GM18502 (cell line): ENCODE results near the gene YWHAG.
"Not testable (repeated sequence)": the region's sequence is repeated elsewhere in the genome, so short reads cannot be mapped to it uniquely, and the experiment has no call there.

Experiments used
- ATAC-seq: cut with Tn5 transposase; IDR thresholded peaks from one replicate; pipeline ENCODE4 v1.9.1; 2021; ENCODE audit warnings: mild to moderate bottlenecking; ENCODE audit not compliant: unreplicated experiment, poor library complexity

YWHAG gene

DNA sequence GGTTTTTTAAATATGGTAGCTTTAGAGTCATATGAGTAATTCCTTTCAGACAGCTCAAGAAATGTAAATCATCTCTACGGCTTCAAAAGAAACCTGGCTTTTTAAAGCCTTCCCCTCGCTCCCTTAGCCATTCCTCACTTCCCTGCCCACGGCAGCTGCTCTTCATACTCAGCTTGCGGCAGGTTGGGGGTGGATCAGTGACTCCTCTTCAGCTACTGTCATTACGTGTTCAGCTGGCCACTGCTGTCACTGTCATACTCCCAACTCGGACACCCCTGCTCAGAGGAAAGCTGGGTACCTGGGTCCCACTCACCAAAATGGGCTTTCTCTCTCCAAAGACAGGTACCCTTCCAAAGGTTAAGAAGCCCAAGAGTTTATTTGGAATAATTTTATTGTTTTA lies 6.6 kb downstream of the YWHAG start:
- ATAC-seq, result no peak

DNA sequence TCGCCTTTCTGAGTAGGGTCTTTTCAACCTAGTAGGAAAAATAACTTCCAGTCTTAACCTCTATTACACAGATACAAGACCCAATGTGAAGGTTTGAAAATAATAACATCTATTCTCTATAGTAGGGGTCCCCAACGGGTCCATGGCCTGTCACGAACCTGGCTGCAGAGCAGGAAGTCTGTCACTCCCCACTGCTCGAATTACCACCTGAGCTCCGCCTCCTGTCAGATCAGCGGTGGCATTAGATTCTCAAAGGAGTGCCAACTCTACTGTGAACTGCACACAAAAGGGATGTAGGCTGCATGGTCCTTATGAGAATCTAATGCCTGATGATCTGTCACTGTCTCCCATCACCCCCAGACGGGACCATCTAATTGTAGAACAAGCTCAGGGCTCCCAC lies 7.4 kb downstream of the YWHAG start:
- no peak for ATAC-seq

DNA sequence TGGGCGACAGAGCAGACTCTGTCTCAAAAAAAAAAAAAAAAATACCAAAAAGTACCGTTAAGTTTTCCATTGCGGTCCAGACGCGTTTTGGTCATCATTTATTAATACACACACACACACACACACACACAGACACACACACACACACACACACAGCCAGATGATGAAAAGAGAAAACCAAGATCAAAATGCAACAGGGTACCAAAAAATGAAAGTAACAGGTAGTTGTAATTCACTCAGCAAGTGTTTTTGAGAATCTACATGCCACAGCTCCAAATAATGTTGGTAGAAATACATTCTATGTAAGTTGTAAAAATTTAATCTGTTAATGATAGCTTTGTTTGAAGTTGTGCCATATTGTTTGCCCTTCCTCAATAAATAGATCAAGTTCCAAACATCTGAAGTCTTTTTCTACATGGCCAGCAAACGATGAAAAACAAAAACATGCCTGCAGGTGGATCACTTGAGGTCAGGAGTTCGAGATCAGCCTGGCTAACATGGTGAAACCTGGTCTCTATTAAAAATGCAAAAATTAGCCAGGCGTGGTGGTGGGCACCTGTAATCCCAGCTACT lies 9.4 kb downstream of the YWHAG start:
- no peak for ATAC-seq

DNA sequence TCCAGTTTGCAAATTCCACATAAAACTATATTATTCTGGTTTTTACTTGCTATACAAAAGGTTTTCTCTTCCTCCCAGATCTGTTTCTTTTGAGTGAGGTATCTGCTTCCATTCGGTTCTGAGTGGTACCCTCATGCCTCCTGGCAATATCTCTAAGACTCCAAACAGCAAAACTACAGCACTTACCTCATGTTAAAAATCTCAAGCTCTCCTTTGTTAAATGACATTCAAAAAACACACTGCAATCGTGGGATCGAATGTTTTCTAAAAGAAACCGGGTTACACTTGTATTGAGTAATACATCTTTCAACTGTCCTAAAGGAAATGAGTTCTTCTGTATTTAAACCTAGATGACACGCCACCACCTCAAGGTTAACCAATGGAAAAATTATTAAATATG lies 11.1 kb downstream of the YWHAG start:
- ATAC-seq, result no peak

DNA sequence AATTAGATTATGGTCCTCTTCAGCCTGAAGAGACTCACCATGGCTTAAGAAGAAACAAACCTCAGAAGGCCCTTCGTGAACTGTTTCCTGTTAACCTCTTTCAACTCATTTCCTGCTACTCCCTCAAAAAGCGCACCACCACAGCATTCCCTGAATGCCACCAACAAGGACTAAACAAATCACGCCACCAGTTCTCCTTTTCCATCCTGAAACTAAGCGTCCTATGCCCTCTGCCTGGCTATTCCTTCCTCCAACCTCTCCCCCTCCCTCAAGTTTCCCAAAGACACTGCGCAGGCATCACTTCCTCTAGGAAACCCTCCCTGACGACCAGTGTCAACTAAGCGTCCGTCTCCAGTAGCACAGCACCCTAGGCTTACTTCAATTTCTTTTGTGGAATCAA lies 12.0 kb downstream of the YWHAG start:
- ATAC-seq, result no peak

DNA sequence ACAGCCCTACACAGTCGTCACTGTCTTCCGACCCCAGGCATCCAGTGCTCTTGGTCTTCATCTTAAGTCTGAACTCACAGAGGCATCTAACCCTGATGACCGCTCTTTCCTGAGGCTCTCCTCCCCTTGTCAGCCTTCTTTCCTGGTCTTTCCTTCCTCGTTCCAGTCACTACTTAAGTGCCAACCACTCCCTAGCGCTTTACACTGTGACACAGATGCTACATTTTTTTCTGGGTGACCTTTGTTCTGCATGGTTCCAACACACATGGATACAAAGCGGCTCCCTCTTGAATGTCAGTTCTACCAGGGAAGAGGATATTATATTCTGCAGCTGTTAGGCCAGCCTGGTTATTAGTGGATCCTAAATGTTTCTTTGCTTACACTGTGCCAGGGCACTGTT lies 12.7 kb downstream of the YWHAG start:
- no peak for ATAC-seq

DNA sequence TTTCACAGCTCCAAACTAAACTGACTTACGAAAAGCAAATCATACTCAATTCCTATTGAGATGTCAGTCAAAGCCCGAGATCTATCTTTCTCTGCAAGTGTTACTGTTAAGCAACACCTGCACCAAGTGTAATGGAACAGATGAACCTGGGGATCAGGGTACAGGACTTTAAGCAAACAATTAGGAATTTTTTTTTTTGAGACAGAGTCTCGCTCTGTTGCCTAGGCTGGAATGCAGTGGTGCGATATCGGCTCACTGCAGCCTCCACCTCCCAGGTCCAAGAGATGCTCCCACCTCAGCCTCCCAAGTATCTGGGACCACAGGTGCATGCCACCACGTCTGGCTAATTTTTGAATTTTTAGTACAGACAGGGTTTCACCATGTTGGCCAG lies 14.9 kb downstream of the YWHAG start:
- no peak for ATAC-seq

DNA sequence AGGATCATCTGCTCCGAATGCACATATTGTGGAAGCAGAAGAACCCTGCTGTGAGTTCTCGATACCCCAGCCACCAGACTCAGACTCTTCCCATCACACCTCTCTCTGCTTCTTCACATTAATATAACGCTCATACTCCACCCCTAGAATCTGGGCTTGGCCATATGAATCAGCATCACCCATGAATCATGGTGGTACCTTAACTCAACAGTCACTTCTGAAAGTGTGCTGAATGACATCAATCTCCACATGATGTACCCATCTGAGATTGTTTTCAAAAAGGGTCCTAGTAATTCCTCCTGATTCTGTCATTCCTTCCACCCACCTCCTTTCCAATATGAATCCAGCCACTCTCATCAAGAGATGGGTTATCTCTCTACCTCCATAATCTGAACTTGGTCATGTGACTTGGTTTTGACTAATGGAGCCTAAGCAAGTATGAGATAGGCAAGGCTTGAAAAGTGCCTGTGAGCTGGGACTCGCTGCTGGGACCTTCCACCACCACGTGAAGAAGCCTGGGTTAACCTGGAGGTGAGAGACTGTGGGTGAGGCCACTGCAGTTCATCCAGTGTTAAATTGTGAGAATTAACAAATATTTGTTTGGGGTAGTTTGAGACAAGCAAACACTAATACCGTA lies 15.4 kb downstream of the YWHAG start:
- ATAC-seq, result no peak

DNA sequence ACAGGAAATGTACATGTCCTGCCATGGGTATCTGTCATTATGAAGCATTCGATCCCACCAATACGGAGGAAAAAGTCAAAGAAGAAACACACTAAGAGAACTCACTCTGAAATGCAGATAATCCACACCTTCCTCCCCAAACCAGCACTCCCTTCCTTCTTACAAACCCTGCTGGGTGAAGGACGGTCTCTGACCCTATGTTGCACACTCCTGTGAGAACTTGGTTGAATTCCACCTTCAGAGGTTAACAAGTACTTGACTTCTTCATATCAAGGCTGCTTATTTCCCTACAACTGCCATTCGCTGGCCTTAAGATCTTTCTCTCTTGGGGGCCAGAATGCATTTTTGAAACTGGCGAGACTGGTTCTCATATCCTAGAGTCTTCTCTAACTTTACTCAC lies 16.6 kb downstream of the YWHAG start:
- ATAC-seq, result no peak

DNA sequence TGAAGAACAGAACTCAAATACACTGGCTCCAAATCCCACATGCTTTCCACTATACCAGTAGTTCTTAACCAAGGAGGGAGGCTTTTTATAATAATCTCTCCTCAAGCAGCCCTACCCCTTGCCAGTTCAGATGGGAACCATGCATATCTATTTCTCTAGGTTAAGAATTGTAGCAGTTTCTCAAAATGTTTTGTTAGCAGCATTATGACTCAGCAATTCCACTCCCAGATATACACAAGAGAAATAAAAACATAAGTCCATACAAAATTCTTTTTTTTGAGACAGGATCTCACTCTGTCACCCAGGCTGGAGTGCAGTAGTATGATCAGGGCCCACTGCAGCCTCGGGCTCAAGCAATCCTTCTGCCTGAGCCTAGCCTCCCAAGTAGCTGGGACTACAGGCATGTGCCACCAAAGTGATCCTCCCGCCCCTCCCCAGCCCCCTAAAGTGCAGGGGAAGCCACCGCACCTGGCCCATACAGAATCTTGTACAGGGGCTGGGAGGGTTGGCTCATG lies 18.1 kb downstream of the YWHAG start:
- ATAC-seq, result no peak

DNA sequence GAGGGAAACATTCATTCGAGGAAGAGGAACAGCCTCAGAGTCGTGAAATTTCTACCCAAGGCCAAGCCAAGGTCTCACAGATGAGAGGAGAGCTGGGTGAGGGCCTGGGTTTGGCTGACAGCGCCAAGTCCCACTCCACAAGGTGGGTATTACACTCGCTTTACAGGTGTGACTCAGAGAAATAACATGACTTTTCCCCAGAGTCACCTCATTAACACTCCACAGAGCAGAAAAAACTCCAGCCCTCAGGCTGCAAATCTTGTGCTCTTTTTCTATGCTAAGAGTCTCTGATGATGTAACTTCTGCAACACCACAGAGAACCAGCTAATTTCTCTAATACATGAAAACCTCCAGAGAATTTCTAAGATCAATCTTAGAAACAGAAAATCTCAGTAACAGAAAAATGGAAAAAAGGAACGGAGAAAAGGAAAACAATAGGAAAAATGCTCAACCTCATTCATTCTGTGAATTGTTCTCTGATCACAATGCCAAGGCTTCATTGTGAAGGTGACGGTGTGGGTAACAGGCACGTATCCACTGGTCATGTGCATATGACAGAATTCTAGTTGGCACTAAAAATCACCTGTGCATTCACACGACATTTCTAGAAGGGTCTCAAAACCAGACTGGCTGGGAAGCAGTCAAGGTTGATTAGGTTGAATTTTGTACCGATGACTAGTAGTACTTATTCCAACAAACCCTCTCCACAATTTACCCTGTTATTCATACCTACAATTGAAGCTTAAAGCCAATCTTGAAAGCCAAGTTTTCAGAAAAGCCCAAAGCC lies 20.3 kb downstream of the YWHAG start:
- ATAC-seq, result no peak

DNA sequence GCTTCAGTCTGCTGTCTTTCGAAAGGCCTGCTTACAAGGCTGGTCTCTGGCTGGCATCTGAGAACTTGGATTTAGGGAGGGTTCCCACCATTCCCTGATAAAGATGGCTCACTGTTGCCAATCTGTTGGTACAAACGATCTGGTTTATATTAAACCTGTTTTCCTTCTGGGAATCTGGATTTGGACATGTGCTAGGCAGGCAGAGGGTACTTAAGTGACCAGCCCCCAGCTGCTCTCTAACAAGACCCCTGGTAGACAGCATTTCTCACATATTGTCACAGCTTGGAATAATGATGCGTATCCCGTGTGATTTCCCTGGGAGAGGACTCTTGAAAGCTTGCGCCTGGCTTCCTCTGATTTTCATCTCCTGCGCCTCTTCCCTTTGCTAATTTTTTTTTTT lies 21.6 kb downstream of the YWHAG start:
- no peak for ATAC-seq

DNA sequence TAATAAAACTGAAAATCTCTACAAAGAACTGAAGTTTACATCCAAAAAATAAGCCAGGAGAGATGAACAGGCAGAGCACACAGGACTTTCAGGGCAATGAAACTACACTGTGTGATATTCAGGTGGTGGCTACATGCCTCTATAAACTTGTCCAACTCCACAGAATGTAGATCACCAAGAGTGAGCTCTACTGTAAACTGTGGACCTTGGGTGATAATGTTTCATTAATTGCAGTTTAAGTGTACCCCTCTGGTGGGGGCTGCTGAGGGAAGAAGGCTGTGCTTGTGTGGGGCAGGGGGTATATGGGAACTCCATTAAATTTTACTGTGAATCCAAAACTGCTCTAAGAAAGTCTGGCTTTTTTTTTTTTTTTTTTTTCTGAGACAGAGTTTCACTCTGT lies 22.7 kb downstream of the YWHAG start:
- ATAC-seq, result no peak

DNA sequence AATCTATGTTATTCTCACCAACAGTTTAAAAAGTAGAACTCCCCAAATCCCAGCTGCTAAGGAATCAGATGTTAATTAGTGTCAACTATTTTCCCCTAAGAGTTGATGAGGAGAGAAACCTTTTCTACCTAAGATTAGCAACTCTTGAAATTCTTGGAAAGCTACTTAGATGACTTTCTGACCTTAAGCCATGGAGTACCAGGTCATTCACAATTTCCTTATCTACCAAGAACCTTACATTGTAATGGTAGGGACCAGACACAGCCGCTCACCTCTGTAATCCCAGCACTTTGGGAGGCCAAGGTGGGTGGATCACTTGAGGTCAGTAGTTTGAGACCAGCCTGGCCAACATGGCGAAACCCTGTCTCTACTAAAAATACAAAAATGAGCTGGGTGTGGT lies 23.4 kb downstream of the YWHAG start:
- ATAC-seq, result not testable (repeated sequence)

DNA sequence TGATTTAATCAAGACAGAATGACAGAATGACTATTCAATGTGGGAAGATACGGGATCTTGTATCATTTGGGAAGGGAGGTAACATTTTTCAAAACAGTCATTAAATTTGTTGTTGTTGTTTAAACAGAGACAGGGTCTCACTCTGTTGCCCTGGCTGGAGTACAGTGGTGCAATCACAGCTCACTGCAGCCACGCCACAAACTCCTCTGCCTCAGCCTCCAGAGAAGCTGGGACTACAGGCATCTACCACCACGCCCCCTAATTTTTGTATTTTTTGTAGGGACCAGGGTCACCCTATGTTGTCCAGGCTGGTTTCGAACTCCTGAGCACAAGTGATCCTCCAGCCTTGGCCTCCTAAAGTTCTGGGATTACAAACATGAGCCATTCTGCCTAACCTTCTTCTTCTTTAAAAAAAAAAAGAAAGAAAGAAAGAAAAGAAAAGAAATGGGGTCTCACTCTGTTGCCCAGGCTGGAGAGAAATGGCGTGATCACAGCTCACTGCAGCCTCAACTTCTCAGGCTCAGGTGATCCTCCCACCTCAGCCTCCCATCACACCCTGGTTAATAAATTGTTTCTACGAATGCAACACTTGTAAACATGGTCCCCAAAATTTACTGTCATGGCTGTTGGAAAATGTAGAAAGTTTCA lies 24.3 kb downstream of the YWHAG start:
- no peak for ATAC-seq

DNA sequence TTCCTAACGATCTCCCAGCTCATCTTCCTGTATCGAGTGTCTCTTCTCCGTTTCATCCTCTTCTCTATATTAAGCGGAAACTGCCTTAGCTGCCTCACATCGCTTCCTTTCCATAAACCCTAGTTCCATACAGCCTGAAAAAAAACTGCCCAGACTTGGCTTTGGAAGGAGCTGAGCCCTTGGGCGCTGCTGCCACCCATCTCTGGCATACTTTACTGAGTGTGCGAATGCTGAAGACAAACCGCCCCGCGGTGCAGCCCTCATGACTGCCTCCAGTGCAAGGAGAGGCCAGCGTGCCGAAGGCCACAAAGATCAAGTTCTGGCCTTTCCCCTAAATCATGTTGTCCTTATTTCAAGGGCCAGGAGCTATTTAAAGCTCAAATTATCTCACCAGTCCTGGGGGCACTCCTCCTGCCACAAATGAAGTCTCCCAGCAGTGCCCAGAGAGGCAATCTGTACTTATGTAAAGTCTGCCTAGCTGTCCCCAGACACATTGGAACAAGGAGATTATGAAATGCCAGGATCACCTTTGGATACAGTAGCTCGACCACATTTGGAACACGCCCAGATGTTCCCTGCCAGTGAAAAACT lies 25.2 kb downstream of the YWHAG start:
- no peak for ATAC-seq

DNA sequence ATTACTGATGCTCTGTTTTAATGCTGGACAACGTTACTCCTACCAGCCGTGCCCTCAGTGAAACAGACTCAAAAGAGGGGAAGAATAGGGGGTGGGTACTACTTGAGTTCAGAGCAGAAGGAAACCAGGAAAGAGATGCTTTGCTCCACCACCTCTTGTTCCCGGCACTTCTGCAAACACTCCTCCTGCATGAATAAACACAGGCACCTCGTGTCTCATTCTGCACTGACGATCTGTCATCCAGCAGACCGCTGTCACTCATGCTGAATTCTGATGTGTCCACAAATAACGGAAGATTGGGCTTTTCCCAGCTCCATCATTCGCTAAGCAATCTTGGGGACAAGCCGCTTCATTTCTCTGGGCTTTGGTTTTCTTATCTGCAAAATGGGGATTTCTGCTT lies 26.7 kb downstream of the YWHAG start:
- no peak for ATAC-seq

DNA sequence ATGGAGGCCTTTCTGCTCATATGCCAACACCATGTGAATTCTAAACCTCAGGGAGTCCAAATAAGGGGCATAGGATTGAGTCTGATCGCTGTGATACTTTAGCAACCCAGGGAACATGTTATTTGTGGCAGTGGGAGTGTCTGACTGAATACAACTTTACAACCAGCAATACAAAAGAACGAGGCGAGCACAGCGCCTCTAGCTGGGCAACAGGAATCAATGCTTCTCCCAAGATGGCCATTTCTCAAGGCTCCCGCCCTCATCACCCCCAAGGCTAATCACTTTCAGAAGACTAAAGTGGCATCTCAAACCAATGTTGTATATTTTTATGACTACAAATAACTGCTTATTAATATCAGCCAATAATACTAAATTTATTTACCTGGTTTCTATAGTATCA lies 28.1 kb downstream of the YWHAG start:
- no peak for ATAC-seq

DNA sequence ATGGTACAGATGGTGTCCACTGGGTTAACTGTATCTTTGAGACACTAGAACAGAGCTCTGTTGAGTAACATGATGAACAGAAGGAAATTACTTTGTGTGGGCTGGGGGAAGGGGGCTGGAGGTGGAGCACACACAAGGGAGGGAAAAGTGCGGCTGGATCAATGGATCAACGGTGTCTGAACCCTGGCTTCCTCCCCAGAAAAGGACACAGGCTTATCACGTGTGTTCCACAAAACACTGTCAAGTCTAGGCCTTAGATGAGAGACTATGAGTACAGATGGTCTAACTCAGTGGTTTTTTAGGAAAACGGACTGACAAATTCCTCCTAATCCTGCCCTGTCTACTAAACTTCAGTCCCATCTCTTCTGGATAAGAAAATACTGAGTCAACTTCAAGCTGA lies 28.5 kb downstream of the YWHAG start:
- no peak for ATAC-seq

DNA sequence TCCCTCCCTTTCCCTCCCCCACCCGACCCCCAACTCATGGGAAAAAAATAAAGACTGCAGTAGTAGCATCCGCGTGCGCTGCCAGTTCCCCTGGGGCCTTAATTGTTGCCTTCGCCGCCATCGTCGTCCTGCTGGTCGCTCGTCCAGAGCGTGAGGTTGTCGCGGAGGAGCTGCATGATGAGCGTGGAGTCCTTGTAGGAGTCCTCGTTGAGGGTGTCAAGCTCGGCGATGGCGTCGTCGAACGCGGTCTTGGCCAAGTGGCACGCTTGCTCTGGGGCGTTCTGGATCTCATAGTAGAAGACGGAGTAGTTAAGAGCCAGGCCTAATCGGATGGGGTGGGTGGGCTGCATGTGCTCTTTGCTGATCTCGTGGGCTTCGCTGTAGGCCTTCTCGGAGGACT lies 29.3 kb downstream of the YWHAG start:
- no peak for ATAC-seq

DNA sequence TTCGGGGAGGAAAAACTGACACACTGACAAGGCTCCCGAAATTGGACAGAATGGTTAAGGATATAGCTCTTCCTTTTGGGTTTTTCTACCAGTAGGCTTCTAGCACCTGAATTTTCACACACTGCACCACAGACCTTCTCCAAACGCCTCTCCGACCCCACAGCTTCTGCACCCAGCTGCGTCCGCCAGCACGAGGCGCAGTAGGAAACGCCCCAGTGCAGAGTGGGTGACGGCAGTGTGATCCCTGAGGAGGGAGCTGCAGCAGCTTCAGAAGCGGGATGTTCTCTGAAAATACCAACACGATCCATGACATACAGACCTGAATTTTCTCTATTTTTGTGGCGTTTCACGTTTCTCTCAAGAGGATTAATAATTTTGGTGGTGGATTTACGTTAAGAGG lies 30.4 kb downstream of the YWHAG start:
- ATAC-seq, result no peak
